GM19455 (cell line): ENCODE results near the gene CDKN3.
"Not testable (repeated sequence)": the region's sequence is repeated elsewhere in the genome, so short reads cannot be mapped to it uniquely, and the experiment has no call there.

Source experiments
- ATAC-seq: cut with Tn5 transposase; IDR thresholded peaks from one replicate; pipeline ENCODE4 v1.9.1; 2021; ENCODE audit not compliant: unreplicated experiment

Gene CDKN3

DNA sequence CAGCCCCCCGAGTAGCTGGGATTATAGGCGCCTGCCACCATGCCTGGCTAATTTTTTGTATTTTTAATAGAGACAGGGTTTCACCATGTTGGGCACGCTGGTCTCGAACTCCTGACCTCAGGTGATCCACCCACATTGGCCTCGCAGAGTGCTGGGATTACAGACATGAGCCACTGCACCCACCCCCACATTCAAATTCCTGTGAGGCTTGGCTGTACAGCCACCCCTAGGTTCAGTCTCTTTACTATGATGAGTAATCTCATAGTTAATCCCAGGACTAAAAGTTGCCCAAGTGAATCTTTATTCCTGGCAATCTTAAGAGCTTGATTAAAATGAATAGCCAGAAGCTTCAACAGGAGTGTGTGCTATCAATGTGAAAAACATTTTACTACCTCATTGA is 57.2 kb downstream of the CDKN3 start:
- not testable (repeated sequence) for ATAC-seq

DNA sequence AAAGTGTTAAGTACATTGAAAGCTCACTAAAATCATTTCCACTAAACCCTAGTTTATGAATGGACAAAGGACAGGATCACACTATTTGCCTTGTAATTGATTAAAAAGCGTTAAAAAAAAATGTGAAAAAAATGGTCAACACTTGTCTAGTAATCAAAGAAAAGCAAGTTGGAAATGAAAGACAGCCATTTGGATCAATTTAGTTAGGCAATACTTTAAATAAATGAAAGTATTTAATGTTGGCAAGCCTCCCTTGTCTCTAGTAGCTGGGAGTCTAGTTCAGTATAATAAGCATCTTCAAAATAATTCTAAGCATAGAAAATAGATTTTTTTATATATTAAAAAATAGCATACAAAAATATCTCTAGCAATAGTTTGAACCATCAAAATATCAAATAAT is 58.6 kb downstream of the CDKN3 start:
- no peak for ATAC-seq

DNA sequence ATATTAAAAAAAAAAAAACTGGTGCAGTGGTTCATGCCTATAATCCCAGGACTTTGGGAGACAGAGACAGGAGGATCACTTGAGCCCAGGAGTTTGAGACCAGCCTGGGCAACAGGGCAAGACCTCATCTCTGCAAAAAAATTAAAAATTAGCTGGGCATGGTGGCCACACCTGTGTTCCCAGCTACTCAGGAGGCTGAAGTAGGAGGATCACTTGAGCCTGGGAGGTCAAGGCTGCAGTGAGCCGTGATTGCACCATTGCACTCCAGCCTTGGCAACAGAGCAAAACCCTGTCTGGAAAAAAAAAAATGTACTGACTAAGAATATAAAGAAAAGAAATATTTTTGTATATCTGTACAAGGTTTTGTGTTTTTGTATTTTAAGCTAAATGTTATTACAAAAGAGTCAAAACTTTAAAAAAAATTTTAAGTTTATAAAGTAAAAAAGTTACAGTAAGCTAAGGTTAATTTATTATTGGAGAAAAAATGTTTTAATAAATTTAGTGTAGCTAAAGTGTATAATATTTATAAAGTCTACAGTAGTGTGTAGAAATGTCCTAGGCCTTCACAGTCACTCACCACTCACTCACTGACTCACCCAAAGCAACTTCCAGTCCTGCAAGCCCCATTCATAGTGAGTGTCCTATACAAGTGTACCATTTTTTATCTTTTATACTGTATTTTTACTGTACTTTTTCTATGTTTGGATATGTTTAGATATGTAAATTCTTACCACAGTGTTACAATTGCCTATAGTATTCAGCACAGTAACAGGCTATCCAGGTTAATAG is 60.2 kb downstream of the CDKN3 start:
- not testable (repeated sequence) for ATAC-seq

DNA sequence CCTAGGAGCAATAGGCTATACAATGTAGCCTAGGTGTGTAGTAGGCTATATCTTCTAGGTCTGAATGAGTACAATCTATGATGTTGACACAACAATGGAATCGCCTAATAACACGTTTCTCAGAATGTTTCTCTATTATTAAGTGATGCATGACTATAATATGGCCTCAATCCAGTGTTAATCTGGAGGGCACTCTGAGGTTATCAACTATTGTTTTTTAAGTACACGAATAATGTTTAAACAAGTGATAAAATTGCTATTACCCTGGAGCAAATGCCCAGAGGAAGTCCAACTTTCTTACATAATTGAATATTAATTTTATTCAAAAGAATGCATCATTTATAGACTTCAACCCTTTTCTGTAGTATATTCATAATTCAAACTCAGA is 60.8 kb downstream of the CDKN3 start:
- ATAC-seq = no peak

DNA sequence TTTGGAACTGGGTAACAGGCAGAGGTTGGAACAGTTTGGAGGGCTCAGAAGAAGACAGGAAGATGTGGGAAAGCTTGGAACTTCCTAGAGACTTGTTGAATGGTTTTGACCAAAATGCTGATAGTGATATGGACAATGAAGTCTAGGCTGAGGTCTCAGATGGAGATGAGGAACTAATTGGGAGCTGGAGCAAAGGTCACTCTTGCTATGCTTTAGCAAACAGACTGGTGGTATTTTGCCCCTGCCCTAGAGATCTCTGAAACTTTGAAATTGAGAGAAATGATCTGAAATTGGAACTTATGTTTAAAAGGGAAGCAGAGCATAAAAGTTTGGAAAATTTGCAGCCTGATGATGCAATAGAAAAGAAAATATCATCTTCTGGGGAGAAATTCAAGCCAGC is 61.7 kb downstream of the CDKN3 start:
- not testable (repeated sequence) for ATAC-seq

DNA sequence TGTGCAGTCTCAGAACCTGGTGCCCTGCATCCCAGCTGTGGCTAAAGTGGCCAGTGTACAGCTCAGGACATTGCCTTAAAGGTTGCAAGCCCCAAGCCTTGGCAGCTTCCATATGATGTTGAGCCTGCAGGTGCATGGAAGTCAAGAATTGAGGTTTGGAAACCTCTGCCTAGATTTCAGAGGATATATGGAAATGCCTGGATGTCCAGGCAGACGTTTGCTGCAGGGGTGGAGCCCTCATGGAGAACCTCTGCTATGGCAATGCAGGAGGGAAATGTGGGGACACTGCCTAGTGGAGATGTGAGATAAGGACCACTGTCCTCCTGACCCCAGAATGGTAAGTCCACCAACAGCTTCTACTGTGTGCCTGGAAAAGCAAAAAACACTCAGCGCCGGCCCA is 62.3 kb downstream of the CDKN3 start:
- ATAC-seq = no peak

DNA sequence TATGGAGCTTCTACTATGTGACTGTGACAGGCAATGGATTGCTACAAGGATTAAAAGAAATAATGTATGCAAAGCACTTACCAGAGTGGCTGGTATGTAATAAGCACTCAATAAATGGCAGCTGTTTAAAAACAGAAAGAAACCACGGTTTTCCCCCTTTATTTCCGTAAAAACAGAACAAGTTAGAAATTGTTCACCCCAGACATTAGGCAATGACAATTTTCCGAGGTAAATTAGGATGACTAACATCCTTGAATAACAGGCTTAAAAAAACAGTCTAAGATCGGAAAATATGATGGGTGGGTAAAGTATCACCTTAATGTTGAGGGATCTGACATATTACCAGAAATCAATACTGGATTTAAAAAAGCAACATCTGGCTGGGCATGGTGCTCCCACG is 65.2 kb downstream of the CDKN3 start:
- ATAC-seq = no peak

DNA sequence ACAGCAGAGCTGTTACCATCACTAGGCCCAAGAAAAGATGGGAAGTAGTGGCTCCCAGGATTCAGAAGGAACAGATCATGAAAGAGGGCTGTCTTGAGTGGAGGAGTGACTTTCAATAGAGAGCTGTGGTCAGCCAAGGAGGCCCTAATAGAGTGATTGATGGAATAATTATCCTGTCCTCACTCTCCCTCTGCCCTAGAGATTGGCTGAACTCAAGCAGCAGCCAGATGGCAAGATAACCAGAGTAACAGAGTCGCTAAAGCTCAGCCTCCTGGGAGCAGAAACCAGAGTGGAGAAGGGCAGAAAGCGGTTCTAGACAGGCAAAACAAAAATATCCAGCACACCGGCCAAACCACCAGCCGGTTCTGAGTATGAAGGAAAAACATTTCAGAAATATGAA is 68.8 kb downstream of the CDKN3 start:
- ATAC-seq = no peak

DNA sequence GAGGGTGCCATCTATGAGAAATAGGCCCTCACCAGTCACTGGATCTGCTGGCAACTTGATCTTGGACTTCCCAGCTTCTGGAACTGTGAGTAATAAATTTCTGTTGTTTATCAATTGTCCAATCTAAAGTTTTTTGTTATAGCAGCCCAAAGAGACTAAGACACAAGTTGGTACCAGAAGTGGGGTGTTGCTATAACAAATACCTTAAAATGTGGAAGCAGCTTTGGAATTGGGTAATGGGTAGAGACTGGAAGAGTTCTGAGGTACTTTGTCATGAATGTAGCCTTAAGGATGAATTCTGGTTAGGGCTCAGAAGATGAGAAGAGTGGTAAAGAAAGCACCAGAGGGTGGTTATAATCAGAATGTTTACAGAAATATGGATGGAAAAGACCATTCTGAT is 70.5 kb downstream of the CDKN3 start:
- no peak for ATAC-seq
